Ovary (tissue), 9 donors: Measurements from ENCODE around the gene POMP. TPM values are rescaled to one million over a fixed set of nuclear protein-coding genes. Genes with fewer than 3 reads are reported as not detected.

Experiments
- DNase-seq, 5 donors: peaks; one replicate each; pipeline ENCODE4 v3.0.0-alpha.2; 2019 to 2020
- H3K27ac ChIP-seq, 2 donors: fragments of 200-600 bp; one replicate each; pipeline versions ENCODE4 v1.5.1 to v1.8.0; 2019 to 2022
- H3K27me3 ChIP-seq: fragments of 200-600 bp; one replicate; pipeline ENCODE4 v1.8.0; 2022
- H3K36me3 ChIP-seq: fragments of 200-600 bp; sonication (generic); one replicate; pipeline ENCODE4 v1.5.1; 2019
- H3K4me1 ChIP-seq: one replicate; pipeline ENCODE4 v1.8.1; 2013; ENCODE audit warnings: mild to moderate bottlenecking, moderate library complexity; ENCODE audit not compliant: insufficient read depth
- H3K4me3 ChIP-seq: fragments of 200-600 bp; sonication (generic); one replicate; pipeline ENCODE4 v1.5.1; 2017
- H3K9me3 ChIP-seq, 2 donors: fragments of 200-600 bp in 1 of 2; sonication (generic) in 1 of 2; one replicate each; pipeline versions ENCODE4 v1.5.1 to v1.8.1; 2013 to 2019; ENCODE audit warnings: mild to moderate bottlenecking in 1 of 2, moderate library complexity in 1 of 2
- EP300 ChIP-seq: sonication (generic); formaldehyde crosslinking; IDR thresholded peaks from one replicate; pipeline ENCODE4 v1.6.1; 2017; ENCODE audit warnings: antibody characterized with exemption
- POLR2A ChIP-seq: fragments of 450-650 bp; IDR thresholded peaks from one replicate; pipeline ENCODE4 v1.6.1; 2017; ENCODE audit warnings: antibody characterized with exemption, mild to moderate bottlenecking, moderate library complexity
- WGBS, 3 donors: extraction: QIAGEN DNeasy Blood & Tissue Kit in 1 of 3; methylation state at CpG; one replicate each; pipeline versions ENCODE4 v1.1.5 to v1.1.7; 2013 to 2017; 5-methylcytosine and 5-hydroxymethylcytosine counted together
- intact Hi-C, 4 donors: fragments of 100-400 bp; cut with DNase I; formaldehyde crosslinking; loops; one replicate each; pipeline versions ENCODE4 v1.11.0 to v1.15.1; 2022 to 2023
- polyA plus RNA-seq, 2 donors: library from polyadenylated mRNA; stranded (reverse); fragments of 200-250 nt in 1 of 2; fragments of 350-450 nt in 1 of 2; fragmentation: Illumina TruSeq in 1 of 2; extraction: RNeasy Lipid Tissue Mini Kit (QIAGEN cat#74804) in 1 of 2; gene quantifications; one replicate each; pipeline ENCODE4 v1.2.3, GENCODE V29; 2013 to 2014
- total RNA-seq, 7 donors: library from RNA; depleted of rRNA in 2 of 7; stranded (reverse); fragments of >200 nt in 2 of 7; fragmentation: NEBNext Ultra II Directional in 3 of 7; extraction: Animal tissue kit (Norgen Biotek cat#: 25700) in 3 of 7; gene quantifications; one replicate each; pipeline versions ENCODE4 v1.1.0 to v1.2.4, GENCODE V29; 2016 to 2023
- TF ChIP-seq, protein P1 (sequence below), 3 donors: fragments of 450-650 bp in 2 of 3; fragments of 200-600 bp in 1 of 3; IDR thresholded peaks; one replicate each; pipeline versions ENCODE4 v1.5.1 to v1.8.0; 2016 to 2022; ENCODE audit warnings: antibody characterized with exemption in 3 of 3, mild to moderate bottlenecking in 1 of 3
- donor health status: DM: no; HTN: no; CAD: no; lungs with moderate emphysema.
- donor health status: DM: no; HTN: no; CAD: no.
- donor health status: Bipolar disorder and iron deficiency.
- donor health status: DM: yes; HTN: yes; CAD: no.
- donor health status: DM: no; HTN: no; CAD: no.
- donor health status: DM: yes; HTN: yes; CAD: no.

The POMP gene
- total and polyA plus RNA-seq, 9 donors: 28.5 to 53.8 (median 34.2) TPM

DNA sequence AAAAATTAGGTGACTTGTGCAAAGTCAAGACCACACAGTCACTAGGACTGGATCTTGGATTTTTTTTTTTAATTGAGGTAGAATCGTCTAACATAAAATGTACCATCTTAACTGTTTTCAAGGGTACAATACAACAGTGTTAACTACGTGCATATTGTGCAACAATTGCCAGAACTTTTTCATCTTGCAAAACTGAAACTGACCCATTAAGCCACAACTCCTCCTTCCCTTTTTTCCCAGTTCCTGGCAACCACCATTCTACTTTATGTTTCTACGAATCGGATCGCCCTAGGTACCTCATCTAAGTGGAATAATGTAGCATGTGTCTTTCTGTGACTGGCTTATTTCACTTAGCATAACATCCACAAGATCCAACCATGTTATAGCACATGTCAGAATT, 37.5 kb upstream of the POMP start:
- H3K27me3 ChIP-seq: no peaks in the 10 kb centered on the region
- intact Hi-C loops: no loop called here
- H3K27ac ChIP-seq: no peak overlapping the region

DNA sequence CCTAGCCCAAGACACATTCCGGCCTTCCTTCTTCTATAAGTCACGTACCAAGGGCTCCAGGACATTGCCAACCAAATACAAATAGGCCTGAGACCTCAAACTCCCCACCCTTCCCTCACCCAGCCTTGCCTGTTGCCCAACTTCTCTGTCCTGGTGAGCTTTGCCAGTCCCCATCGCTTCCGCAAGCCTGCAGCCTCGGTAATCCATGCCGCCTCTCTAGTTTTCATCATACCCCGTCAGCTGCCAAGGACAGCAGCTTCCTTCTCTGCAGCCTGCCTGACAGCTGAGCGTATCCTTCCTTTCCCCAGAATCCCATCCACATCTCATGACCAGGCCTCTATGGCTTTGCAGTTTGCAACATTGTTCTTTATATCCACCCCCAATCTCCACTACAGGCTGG, 36.6 kb upstream of the POMP start:
- no peak overlapping the region for H3K27ac ChIP-seq
- 89 to 93% (median 90%) methylated on average over 8 of the region's 8 CpGs for WGBS, 3 donors
- no peak overlapping the region for H3K4me3 ChIP-seq
- intact Hi-C loops: no loop called here
- no peak for DNase-seq
- H3K27me3 ChIP-seq: no peaks in the 10 kb centered on the region
- no peaks in the 10 kb centered on the region for H3K4me1 ChIP-seq
- TF ChIP-seq EP300 (no peak), POLR2A (no peak)
- TF ChIP-seq, protein P1, sequence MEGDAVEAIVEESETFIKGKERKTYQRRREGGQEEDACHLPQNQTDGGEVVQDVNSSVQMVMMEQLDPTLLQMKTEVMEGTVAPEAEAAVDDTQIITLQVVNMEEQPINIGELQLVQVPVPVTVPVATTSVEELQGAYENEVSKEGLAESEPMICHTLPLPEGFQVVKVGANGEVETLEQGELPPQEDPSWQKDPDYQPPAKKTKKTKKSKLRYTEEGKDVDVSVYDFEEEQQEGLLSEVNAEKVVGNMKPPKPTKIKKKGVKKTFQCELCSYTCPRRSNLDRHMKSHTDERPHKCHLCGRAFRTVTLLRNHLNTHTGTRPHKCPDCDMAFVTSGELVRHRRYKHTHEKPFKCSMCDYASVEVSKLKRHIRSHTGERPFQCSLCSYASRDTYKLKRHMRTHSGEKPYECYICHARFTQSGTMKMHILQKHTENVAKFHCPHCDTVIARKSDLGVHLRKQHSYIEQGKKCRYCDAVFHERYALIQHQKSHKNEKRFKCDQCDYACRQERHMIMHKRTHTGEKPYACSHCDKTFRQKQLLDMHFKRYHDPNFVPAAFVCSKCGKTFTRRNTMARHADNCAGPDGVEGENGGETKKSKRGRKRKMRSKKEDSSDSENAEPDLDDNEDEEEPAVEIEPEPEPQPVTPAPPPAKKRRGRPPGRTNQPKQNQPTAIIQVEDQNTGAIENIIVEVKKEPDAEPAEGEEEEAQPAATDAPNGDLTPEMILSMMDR (IDR thresholded peaks at IDR 0.05): no peak
- H3K9me3 ChIP-seq: no peaks in the 10 kb centered on the region
- no peaks in the 10 kb centered on the region for H3K36me3 ChIP-seq

More for the DNA sequence above, 37.5 kb upstream of the POMP start:
- H3K36me3 ChIP-seq: no peaks in the 10 kb centered on the region
- TF ChIP-seq POLR2A: no peak
- TF ChIP-seq, protein P1 (IDR thresholded peaks at IDR 0.05): no peak
- no peak for TF ChIP-seq EP300
- DNase-seq: no peak
- H3K4me3 ChIP-seq: no peak overlapping the region
- H3K9me3 ChIP-seq: no peaks in the 10 kb centered on the region
- no peaks in the 10 kb centered on the region for H3K4me1 ChIP-seq
- 80 to 88% (median 87%) methylated on average over 5 of the region's 5 CpGs for WGBS, 3 donors

DNA sequence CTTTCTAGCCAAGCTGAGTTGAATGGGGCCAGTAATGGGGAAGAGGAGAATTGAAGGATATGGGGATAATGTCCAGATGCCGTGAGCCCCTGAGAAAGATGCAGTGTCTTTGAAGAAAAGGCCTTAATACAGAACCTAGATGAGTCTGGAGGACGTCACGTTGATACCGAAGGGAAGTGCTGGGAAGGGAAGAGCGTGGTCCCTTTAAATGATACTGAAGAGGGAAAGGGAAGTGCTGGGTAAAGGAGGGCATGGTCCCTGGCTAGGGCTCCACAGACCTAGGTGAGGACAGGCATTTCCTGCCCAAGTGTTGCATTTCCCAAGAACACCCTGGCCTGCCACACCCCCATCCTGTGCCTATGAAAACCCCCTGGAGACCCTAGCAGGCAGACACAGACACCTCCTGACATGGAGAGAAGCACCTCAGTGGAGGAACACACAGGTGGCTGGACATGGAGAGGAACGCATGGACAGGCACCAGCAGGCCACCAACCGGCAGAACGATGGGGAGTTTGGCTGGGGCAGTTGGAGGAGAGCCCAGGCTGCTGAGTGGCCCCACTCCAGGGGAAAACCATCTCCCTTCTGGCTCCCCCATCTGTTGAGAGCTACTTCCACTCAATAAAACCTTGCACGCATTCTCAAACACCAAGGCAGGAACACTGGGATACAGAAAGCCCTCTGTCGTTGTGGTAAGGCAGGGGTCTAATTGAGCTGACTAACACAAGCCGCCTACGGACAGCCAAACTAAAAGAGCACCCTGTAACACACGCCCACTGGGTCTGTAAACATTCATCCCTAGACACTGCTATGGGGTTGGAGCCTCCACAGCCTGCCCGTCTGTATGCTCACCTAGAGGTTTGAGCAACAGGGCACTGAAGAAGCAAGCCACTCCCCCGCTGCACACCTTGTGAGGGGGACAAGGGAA, 34.9 kb upstream of the POMP start:
- H3K27me3 ChIP-seq: no peaks in the 10 kb centered on the region
- H3K9me3 ChIP-seq: no peaks in the 10 kb centered on the region
- H3K36me3 ChIP-seq: no peaks in the 10 kb centered on the region
- TF ChIP-seq EP300: no peak
- TF ChIP-seq, protein P1 (IDR thresholded peaks at IDR 0.05): no peak
- TF ChIP-seq POLR2A: no peak
- no peak overlapping the region for H3K4me3 ChIP-seq
- DNase-seq: no peak
- intact Hi-C loops: no loop called here
- WGBS, 3 donors: 59 to 66% (median 60%) methylated on average over 15 of the region's 15 CpGs
- H3K27ac ChIP-seq: no peak overlapping the region
- no peaks in the 10 kb centered on the region for H3K4me1 ChIP-seq

DNA sequence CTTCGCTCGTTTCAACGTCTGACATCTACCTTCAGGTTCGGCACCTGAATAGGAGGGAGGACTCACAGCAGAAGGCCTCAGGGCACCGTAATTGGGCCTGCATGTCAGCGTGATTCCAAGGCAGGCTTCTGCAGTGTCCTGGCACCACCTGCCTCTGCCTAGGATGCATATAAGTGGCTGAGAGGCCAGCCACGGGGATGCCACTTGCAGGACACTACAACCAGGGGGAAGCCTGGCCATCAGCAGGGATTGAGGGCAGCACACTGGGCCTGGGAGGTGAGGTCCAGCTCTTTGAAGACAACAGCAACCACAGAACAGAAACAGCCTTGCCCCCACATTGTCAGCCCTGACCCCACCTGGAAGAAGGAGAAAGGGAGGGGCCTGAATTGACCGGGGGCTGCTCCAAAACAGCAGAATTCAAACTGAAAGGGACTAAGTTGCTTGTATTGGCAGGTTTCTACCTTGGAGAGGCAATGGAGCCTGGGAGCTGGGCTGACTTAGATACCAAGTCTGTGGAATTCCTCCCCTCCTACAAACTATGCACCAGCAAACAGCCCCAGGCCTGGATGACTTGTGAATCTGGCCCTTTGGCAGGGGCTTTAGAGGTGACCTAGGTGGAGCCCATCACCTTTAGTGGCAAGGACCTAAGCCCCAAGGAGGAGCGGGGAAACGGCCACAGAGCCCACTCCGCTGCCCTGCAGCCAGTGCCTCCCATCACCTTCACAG, 34.1 kb upstream of the POMP start:
- no peaks in the 10 kb centered on the region for H3K27me3 ChIP-seq
- no peak overlapping the region for H3K4me3 ChIP-seq
- WGBS, 3 donors: 63 to 72% (median 68%) methylated on average over 11 of the region's 11 CpGs
- intact Hi-C loops: no loop called here
- no peak for DNase-seq
- no peak overlapping the region for H3K27ac ChIP-seq
- TF ChIP-seq POLR2A (no peak), EP300 (no peak)
- TF ChIP-seq, protein P1 (IDR thresholded peaks at IDR 0.05): no peak
- no peaks in the 10 kb centered on the region for H3K36me3 ChIP-seq
- H3K4me1 ChIP-seq: no peaks in the 10 kb centered on the region
- no peaks in the 10 kb centered on the region for H3K9me3 ChIP-seq
